ENCODE data around the gene ATP6V0B.
A peak's percentile ranks its signal among the peaks of the same experiment; 100 is the strongest.

ATP6V0B gene

DNA sequence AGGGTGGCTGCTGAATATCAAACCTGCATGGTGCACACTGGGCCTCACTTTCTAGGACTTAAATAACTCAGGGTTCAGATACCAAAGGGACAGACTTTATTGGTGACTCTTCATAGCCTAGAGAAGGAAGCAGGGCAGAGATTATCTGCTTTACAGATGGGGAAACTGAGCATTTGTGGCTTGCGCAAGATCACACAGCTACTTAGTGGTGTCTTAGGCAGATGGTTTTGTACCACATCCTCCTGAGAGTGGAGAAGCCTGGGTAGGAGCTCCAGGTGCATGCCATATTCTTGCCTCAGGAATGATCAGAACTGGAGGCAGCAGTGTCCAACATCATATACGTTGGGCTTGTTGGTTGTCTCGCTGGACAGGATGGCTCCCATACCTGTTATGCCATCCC is 11.8 kb upstream of the ATP6V0B start:
- TF ChIP-seq, protein P1, sequence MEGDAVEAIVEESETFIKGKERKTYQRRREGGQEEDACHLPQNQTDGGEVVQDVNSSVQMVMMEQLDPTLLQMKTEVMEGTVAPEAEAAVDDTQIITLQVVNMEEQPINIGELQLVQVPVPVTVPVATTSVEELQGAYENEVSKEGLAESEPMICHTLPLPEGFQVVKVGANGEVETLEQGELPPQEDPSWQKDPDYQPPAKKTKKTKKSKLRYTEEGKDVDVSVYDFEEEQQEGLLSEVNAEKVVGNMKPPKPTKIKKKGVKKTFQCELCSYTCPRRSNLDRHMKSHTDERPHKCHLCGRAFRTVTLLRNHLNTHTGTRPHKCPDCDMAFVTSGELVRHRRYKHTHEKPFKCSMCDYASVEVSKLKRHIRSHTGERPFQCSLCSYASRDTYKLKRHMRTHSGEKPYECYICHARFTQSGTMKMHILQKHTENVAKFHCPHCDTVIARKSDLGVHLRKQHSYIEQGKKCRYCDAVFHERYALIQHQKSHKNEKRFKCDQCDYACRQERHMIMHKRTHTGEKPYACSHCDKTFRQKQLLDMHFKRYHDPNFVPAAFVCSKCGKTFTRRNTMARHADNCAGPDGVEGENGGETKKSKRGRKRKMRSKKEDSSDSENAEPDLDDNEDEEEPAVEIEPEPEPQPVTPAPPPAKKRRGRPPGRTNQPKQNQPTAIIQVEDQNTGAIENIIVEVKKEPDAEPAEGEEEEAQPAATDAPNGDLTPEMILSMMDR (IDR thresholded peaks at IDR 0.05; ENCODE audit: extremely low read depth, missing control alignments): no peak
- no peak for DNase-seq (ENCODE audit: low spot score)

DNA sequence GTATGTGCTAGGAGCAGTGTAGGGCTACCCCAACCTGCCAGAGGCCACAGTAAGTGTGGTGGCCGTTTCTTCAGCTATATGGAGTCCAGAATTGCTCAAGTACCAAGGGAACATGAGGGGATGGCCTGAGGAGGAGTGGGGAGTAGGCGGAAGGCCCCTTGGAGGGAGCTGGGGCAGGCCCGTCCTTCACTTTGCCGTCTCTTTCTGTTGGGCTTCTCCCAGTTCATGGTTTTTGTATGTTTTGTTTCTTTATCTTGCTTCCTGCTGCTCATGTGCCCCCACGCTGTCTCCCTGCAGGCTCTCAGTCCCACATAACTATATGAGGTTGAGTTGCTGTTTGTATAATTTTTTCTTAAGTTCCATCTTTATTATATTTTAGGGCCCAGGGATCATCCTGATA is 10.9 kb upstream of the ATP6V0B start:
- no peak for DNase-seq (ENCODE audit: low spot score)
- TF ChIP-seq, protein P1 (IDR thresholded peaks at IDR 0.05; ENCODE audit: extremely low read depth, missing control alignments): no peak

DNA sequence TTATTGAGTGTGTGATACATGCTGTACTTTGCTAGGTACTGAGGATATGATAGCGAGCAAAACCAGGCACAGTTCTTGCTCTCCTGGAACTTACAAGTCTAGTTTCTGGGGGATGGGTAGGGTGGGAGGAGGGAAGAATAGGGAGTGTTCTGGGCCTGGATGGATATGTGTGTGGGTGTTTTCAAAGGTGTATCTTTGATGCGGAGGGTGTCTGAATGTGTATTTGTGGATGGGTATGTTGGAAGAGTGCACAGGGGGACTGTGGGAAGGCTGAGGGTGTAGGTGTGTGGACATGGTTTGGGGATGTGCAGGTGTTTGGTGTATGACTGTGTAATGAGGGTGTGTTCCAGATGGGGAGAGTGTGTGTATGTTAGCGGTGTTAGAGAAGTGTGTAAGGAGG is 9.4 kb upstream of the ATP6V0B start:
- TF ChIP-seq, protein P1 (IDR thresholded peaks at IDR 0.05; ENCODE audit: extremely low read depth, missing control alignments): no peak
- DNase-seq (ENCODE audit: low spot score): no peak

DNA sequence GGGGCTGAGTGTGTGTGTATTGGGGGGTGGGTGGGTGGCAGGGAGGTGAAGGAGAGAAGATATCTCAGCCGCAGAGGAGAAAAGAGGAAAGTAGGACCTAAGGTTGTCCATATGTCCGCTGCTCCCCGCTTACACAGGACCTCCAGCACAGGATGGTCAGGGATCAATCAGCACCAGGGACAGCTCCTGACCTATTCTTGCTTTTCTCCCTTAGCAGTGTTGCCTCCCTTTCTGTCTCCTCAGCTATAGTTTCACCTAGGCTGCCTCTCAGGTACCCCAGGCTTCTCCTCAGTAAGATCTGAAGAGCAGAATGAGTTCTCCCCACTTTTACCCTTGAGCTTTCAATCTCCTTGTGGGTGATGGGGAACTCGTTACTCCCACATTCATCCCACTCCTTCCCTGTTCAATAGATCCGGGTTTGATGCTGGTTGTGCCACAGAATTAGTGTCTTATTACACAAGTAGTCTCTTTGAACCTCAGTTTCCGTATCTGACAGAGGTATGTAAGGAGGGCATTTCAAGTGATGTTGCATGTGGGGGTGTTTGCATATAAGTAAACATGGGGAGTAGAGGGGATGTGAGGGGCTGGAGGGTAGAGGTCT is 6.3 kb upstream of the ATP6V0B start:
- TF ChIP-seq, protein P1 (IDR thresholded peaks at IDR 0.05; ENCODE audit: extremely low read depth, missing control alignments): no peak
- no peak for DNase-seq (ENCODE audit: low spot score)

DNA sequence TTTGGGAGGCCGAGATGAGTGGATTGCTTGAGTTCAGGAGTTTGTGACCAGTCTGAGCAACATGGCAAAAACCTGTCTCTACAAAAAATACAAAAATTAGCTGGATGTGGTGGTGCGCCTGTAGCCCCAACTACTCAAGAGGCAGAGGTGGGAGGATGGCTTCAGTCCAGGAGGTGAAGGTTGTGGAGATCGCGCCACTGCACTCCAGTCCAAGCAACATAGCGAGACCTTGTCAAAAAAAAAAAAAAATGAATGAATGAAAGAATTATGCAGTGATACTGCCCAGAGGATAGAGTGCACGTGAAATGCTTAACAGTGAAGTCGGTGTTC is 5.4 kb upstream of the ATP6V0B start:
- no peak for DNase-seq (ENCODE audit: low spot score)
- TF ChIP-seq, protein P1 (IDR thresholded peaks at IDR 0.05; ENCODE audit: extremely low read depth, missing control alignments): no peak

DNA sequence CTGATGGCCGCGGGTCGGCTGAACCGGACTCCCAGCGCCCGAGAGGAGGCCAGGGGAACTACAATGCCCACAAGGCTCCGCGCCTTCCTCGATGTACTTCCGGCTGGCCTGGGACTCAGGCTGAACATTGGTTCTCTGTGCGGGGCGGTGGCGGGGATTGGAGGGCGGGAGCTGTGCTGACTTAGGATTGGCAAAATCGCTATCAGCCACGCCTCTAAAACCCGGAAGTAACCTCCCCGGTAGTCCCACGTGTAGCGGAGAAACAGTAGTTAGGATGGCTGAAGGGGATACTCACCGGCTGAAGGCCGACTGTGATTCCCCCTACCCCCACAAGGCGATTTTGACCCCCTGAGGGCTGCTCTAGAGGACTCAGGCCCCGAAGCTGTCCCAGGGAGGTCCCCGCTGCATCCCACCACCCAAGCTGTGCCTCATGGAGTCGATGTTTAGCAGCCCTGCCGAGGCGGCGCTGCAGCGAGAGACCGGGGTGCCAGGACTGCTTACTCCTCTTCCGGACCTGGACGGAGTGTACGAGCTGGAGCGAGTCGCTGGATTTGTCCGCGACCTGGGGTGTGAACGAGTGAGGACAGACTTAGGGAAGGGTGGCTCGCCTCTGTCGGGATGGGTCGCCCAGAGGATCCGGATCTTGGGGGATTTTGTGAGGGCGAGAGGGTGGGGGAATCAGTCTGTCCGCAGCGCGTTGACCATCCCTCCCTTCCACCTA is 4.9 kb upstream of the ATP6V0B start, which contains the start of gene DPH2:
Gene DPH2 (plus strand): TSS at position 265 of the 721 bp plus-strand sequence. CDS start 166 bp downstream, at position 431.
- TF ChIP-seq, protein P1 (IDR thresholded peaks at IDR 0.05; ENCODE audit: extremely low read depth, missing control alignments): no peak
- peak; percentile 96 for DNase-seq (ENCODE audit: low spot score)

DNA sequence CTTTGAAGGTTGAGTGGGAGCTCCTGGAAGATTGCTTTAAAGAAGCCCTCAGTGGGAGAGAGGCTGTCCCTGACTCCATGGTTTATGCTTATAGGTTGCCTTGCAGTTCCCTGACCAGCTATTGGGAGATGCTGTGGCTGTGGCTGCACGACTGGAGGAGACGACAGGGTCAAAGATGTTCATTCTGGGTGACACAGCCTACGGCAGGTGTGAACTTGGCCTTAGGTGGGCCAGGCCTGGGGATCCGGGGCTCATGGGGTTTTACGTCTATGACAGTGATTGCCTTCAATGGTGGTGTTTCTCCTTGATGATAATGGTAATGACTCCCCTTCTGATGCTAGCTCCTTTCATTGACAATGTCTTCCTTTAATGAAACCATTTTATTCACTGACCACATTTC is 4.3 kb upstream of the ATP6V0B start:
- DNase-seq (ENCODE audit: low spot score): no peak
- TF ChIP-seq, protein P1 (IDR thresholded peaks at IDR 0.05; ENCODE audit: extremely low read depth, missing control alignments): no peak

All from GM20000 (cell line).